Pancreas (tissue), 10 donors: Measurements from ENCODE around the gene SGMS2. TPM values are rescaled to one million over a fixed set of nuclear protein-coding genes. Genes with fewer than 3 reads are reported as not detected.
"Not testable (repeated sequence)": the region's sequence is repeated elsewhere in the genome, so short reads cannot be mapped to it uniquely, and the experiment has no call there.

Source experiments
- ATAC-seq, 4 donors: fragments of 200-7000 bp; cut with Tn5 transposase; one replicate each; pipeline versions ENCODE4 v1.8.0 to v1.9.1; 2020; ENCODE audit warnings: mild to moderate bottlenecking in 4 of 4, moderate library complexity in 4 of 4
- DNase-seq, 6 donors: peaks; one replicate each; pipeline ENCODE4 v3.0.0-alpha.2; 2020
- FAIRE-seq: peaks from 2 replicates; lab custom pipeline; 2012; peaks lifted over from hg19 to GRCh38; lab: Jason Lieb, UNC
- H3K27ac ChIP-seq, 4 donors: fragments of 200-600 bp; sonication (generic); 1 replicate in 3 of 4; 2 replicates in 1 of 4; pipeline versions ENCODE4 v1.5.0 to v1.8.0; 2020
- H3K27me3 ChIP-seq, 4 donors: fragments of 200-600 bp; one replicate each; pipeline ENCODE4 v1.8.0; 2021
- H3K36me3 ChIP-seq, 3 donors: fragments of 200-600 bp; sonication (generic) in 1 of 3; one replicate each; pipeline versions ENCODE4 v1.5.0 to v1.8.0; 2020 to 2021
- H3K4me1 ChIP-seq, 3 donors: fragments of 200-600 bp; one replicate each; pipeline ENCODE4 v1.8.0; 2021
- H3K4me3 ChIP-seq, 4 donors: fragments of 200-600 bp; sonication (generic) in 2 of 4; one replicate each; pipeline versions ENCODE4 v1.5.0 to v1.8.0; 2020 to 2021
- H3K9me3 ChIP-seq, 4 donors: fragments of 200-600 bp; one replicate each; pipeline ENCODE4 v1.8.0; 2021
- CTCF ChIP-seq, 4 donors: fragments of 200-600 bp; sonication (generic) in 3 of 4; IDR thresholded peaks; one replicate each; pipeline versions ENCODE4 v1.5.0 to v1.8.0; 2021; ENCODE audit warnings: antibody characterized with exemption in 4 of 4
- WGBS, 2 donors: extraction: QIAGEN DNeasy Blood & Tissue Kit; methylation state at CpG; one replicate each; pipeline ENCODE4 v1.1.7; 2013; 5-methylcytosine and 5-hydroxymethylcytosine counted together
- intact Hi-C, 3 donors: fragments of 100-400 bp; cut with DNase I; formaldehyde crosslinking; loops; one replicate each; pipeline versions ENCODE4 v1.11.1 to v1.14.2; 2022
- polyA plus RNA-seq, 2 donors: library from polyadenylated mRNA; stranded (reverse); fragments of 200-250 nt; gene quantifications; one replicate each; pipeline ENCODE4 v1.2.3, GENCODE V29; 2013
- total RNA-seq, 6 donors: library from RNA; stranded (reverse); fragmentation: NEBNext Ultra II Directional in 4 of 6; extraction: Animal tissue kit (Norgen Biotek cat#: 25700) in 4 of 6; gene quantifications; one replicate each; pipeline versions ENCODE4 v1.2.1 to v1.2.4, GENCODE V29; 2021 to 2023
- donor health status: healthy with polysubstance abuse.
- donor health status: DM: no; HTN: no; CAD: no; lungs with moderate emphysema.
- donor health status: DM: no; HTN: no; CAD: no.
- donor health status: control.
- donor health status: control.
- donor health status: Bipolar disorder and iron deficiency.
- donor health status: DM: yes; HTN: yes; CAD: no.
- donor health status: DM: no; HTN: no; CAD: no.
- donor health status: DM: no; HTN: no; CAD: no.
- donor health status: DM: yes; HTN: yes; CAD: no.

The SGMS2 gene
- total and polyA plus RNA-seq, 8 donors, result 1.6 to 25.4 (median 12.6) TPM

DNA sequence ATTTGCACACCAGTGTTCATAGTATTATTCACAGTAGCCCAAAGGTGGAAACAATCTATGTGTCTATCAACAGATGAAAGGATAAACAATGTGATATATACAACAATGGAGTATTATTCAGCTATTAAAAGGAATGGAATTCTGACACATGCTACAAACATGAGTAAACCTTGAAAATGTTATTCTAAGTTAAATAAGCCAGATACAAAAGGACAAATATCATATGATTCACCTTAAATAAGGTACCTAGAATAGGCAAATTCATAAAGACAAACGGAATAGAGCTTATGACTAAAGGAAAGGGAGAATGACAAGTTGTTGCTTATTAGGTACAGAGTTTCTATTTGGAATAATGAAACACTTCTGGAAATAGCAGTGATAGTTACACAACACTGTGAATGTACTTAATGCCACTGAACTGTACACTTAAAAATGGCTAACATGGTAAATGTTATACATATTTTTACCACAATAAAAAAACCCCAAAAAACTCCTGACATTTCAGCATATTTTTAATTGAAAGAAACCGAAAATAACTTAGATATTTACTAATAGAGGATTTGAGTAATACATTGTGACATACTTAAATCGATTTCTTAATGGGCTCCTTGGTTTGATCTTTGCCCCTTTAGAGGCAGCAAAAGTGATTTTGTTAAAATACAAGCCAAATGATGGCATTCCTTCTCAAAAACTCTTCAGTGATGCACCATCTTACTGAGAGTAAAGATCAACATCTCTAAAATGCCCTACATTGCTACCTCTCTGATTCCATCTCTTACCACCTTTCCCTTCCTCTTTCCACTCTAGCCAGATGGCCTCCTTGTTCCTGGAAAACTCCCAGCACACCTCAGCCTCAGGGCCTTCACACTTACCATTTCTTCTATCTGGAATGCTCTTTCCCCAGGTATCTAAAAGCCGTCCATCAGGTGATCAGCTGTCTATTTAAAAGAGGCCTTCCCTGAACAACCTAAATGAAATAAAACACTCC, 98.0 kb downstream of the SGMS2 start:
- DNase-seq (no peak), FAIRE-seq (no peak), ATAC-seq (no peak)
- Histone ChIP-seq H3K4me3 (no peak overlapping the region), H3K9me3 (no peaks in the 10 kb centered on the region), H3K27me3 (no peaks in the 10 kb centered on the region), H3K27ac (no peak overlapping the region), H3K4me1 (no peaks in the 10 kb centered on the region), H3K36me3 (no peaks in the 10 kb centered on the region)
- intact Hi-C loops, result no loop called here
- 73 to 81% methylated on average over 4 of the region's 4 CpGs for WGBS, 2 donors
- TF ChIP-seq CTCF (IDR thresholded peaks at IDR 0.05), result no peak

DNA sequence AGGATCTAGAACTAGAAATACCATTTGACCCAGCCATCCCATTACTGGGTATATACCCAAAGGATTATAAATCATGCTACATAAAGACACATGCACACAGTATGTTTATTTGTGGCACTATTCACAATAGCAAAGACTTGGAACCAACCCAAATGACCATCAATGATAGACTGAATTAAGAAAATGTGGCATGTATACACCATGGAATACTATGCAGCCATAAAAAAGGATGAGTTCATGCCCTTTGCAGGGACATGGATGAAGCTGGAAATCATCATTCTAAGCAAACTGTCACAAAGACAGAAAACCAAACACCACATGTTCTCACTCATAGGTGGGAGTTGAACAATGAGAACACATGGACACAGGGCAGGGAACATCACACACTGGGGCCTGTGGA, 101.0 kb downstream of the SGMS2 start:
- FAIRE-seq, H3K4me3 ChIP-seq, DNase-seq, H3K9me3 ChIP-seq, H3K36me3 ChIP-seq, intact Hi-C loops, H3K27ac ChIP-seq, H3K4me1 ChIP-seq, H3K27me3 ChIP-seq, ATAC-seq: not testable (repeated sequence)

GRCh38 chr4:107926875-107927274, 102.1 kb downstream of the SGMS2 start:
- intact Hi-C loops, H3K4me3 ChIP-seq, DNase-seq, FAIRE-seq, H3K27ac ChIP-seq, H3K27me3 ChIP-seq, H3K36me3 ChIP-seq, ATAC-seq, H3K4me1 ChIP-seq, H3K9me3 ChIP-seq: not testable (repeated sequence)
- 76 to 81% methylated on average over 4 of the region's 4 CpGs for WGBS, 2 donors

GRCh38 chr4:107930821-107931774, 106.4 kb downstream of the SGMS2 start, which contains the start of gene CYP2U1:
Gene CYP2U1 (plus strand): TSS chr4:107931549. CDS start chr4:107931644, 95 bp downstream.
- FAIRE-seq (no peak), DNase-seq (peak; percentile 76 to 92 (median 84))

DNA sequence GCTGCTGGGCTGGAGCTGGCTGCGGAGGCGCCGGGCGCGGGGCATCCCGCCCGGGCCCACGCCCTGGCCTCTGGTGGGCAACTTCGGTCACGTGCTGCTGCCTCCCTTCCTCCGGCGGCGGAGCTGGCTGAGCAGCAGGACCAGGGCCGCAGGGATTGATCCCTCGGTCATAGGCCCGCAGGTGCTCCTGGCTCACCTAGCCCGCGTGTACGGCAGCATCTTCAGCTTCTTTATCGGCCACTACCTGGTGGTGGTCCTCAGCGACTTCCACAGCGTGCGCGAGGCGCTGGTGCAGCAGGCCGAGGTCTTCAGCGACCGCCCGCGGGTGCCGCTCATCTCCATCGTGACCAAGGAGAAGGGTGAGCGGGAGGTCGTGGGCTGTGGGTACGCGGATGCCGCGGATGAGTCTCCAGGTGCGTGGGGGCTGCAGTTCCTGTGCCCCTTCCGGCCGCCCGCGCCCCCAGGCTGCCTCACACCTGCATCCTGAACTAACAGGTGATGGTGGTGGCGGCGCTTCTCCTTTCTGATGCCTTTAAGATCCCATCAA, 107.1 kb downstream of the SGMS2 start:
- ATAC-seq (peak in 2 of 4 donors; percentile 7 to 12), FAIRE-seq (no peak), DNase-seq (peak in 4 of 6 donors; percentile 2 to 73 (median 18))
- Histone ChIP-seq H3K4me3 (peak overlapping the region; percentile 56 to 87 (median 72)), H3K36me3 (no peaks in the 10 kb centered on the region), H3K9me3 (no peaks in the 10 kb centered on the region), H3K27me3 (no peaks in the 10 kb centered on the region), H3K4me1 (no peaks in the 10 kb centered on the region), H3K27ac (peak overlapping the region in 2 of 4 donors; percentile 31 to 42)
- no peak for TF ChIP-seq CTCF (IDR thresholded peaks at IDR 0.05)
- intact Hi-C loops, result no loop called here
- 3% methylated on average over 31 to 45 of the region's 45 CpGs for WGBS, 2 donors

More at GRCh38 chr4:107930821-107931774, 106.4 kb downstream of the SGMS2 start, which contains the start of gene CYP2U1:
- Histone ChIP-seq H3K4me1 (no peaks in the 10 kb centered on the region), H3K27me3 (no peaks in the 10 kb centered on the region), H3K27ac (peak within 1 kb of the TSS in 2 of 4 donors; percentile 31 to 42), H3K9me3 (no peaks in the 10 kb centered on the region), H3K4me3 (peak within 1 kb of the TSS; percentile 56 to 87 (median 72)), H3K36me3 (no peaks in the 10 kb centered on the region)
- intact Hi-C loops, result no loop called here
- no peak for TF ChIP-seq CTCF (IDR thresholded peaks at IDR 0.05)
- ATAC-seq, result peak; percentile 97 to 99 (median 98)
- WGBS, 2 donors, result 3% methylated on average over 64 to 78 of the region's 78 CpGs
